HepG2 (cell line): ENCODE data around the gene RPS6KB2. TPM values are rescaled to one million over a fixed set of nuclear protein-coding genes. Genes with fewer than 3 reads are reported as not detected.

Source experiments
- E2F2 ChIP-seq: sonication (generic); formaldehyde crosslinking; IDR thresholded peaks from 2 replicates; pipeline ENCODE4 v1.4.0; 2020; ENCODE audit warnings: missing genetic modification reagents, borderline replicate concordance
- ETV6 ChIP-seq: sonication (generic); formaldehyde crosslinking; conservative IDR thresholded peaks from 2 replicates; pipeline ENCODE4 v1.4.0; 2020; ENCODE audit warnings: missing genetic modification reagents
- FIP1L1 ChIP-seq: fragments of 200-400 bp; formaldehyde crosslinking; IDR thresholded peaks from 2 replicates; pipeline ENCODE4 v1.6.1; 2018; ENCODE audit warnings: low read depth, mild to moderate bottlenecking, low read length, moderate library complexity, borderline replicate concordance; ENCODE audit not compliant: insufficient read depth
- HNF4G ChIP-seq, 2 experiments: sonication (generic) in 1 of 2; formaldehyde crosslinking in 1 of 2; IDR thresholded peaks; 2 replicates each; pipeline versions ENCODE4 v1.4.0 to v1.6.1; 2011 to 2020; ENCODE audit warnings: borderline replicate concordance in 2 of 2, low read depth in 2 of 2, mild to moderate bottlenecking in 2 of 2, low read length in 1 of 2, missing genetic modification reagents in 1 of 2, moderate library complexity in 1 of 2
- HNRNPK ChIP-seq: fragments of 200-400 bp; formaldehyde crosslinking; IDR thresholded peaks from 2 replicates; pipeline ENCODE4 v1.6.1; 2018; ENCODE audit warnings: low read length, low read depth, moderate library complexity, mild to moderate bottlenecking; ENCODE audit not compliant: poor library complexity, severe bottlenecking
- MAFK ChIP-seq, 2 experiments: IDR thresholded peaks in 1 of 2; conservative IDR thresholded peaks in 1 of 2; 2 replicates each; pipeline ENCODE4 v1.6.1; 2011; ENCODE audit warnings: improper control_type of control experiment in 2 of 2, low read length in 2 of 2
- MAZ ChIP-seq, 2 experiments: sonication (generic) in 1 of 2; formaldehyde crosslinking in 1 of 2; IDR thresholded peaks; 2 replicates each; pipeline versions ENCODE4 v1.5.0 to v1.6.1; 2012 to 2020; ENCODE audit warnings: low read depth in 2 of 2, mild to moderate bottlenecking in 2 of 2, borderline replicate concordance in 1 of 2, improper control_type of control experiment in 1 of 2, low read length in 1 of 2, missing genetic modification reagents in 1 of 2, moderate library complexity in 1 of 2
- MED13 ChIP-seq: sonication (generic); formaldehyde crosslinking; IDR thresholded peaks from 2 replicates; pipeline ENCODE4 v1.5.0; 2020; ENCODE audit warnings: missing genetic modification reagents
- NCOR1 ChIP-seq: fragments of 200-600 bp; sonication (generic); IDR thresholded peaks from 2 replicates; pipeline ENCODE4 v1.7.0; 2017; ENCODE audit warnings: antibody characterized with exemption, low read length, borderline replicate concordance
- NFE2L1 ChIP-seq: sonication (generic); formaldehyde crosslinking; IDR thresholded peaks from 2 replicates; pipeline ENCODE4 v1.4.0; 2020; ENCODE audit warnings: missing genetic modification reagents, mild to moderate bottlenecking, borderline replicate concordance
- RARG ChIP-seq: sonication (generic); formaldehyde crosslinking; IDR thresholded peaks from 2 replicates; pipeline ENCODE4 v1.4.0; 2020; ENCODE audit warnings: low read depth, mild to moderate bottlenecking, missing genetic modification reagents
- SRSF1 ChIP-seq: fragments of 200-400 bp; formaldehyde crosslinking; optimal IDR thresholded peaks from 2 replicates; pipeline ENCODE3; 2017; ENCODE audit warnings: mild to moderate bottlenecking, low read depth, low read length, moderate library complexity
- TRAFD1 ChIP-seq: sonication (generic); formaldehyde crosslinking; IDR thresholded peaks from 2 replicates; pipeline ENCODE4 v1.5.1; 2020; ENCODE audit warnings: missing genetic modification reagents, mild to moderate bottlenecking, borderline replicate concordance
- ZBTB42 ChIP-seq: sonication (generic); formaldehyde crosslinking; IDR thresholded peaks from 2 replicates; pipeline ENCODE4 v1.5.0; 2020; ENCODE audit warnings: mild to moderate bottlenecking, missing genetic modification reagents
- ZMYM4 ChIP-seq: sonication (generic); formaldehyde crosslinking; IDR thresholded peaks from 2 replicates; pipeline ENCODE4 v1.8.1; 2023; ENCODE audit warnings: mild to moderate bottlenecking, missing genetic modification reagents
- ZNF136 ChIP-seq: sonication (generic); formaldehyde crosslinking; IDR thresholded peaks from 2 replicates; pipeline ENCODE4 v1.8.1; 2022; ENCODE audit warnings: low read depth, mild to moderate bottlenecking, moderate library complexity, missing genetic modification reagents
- ZNF431 ChIP-seq: sonication (generic); formaldehyde crosslinking; IDR thresholded peaks from 2 replicates; pipeline ENCODE4 v1.9.0; 2022; ENCODE audit warnings: missing genetic modification reagents, low read depth, mild to moderate bottlenecking, borderline replicate concordance
- ZNF44 ChIP-seq: sonication (generic); formaldehyde crosslinking; IDR thresholded peaks from 2 replicates; pipeline ENCODE4 v1.5.1; 2020; ENCODE audit warnings: mild to moderate bottlenecking, missing genetic modification reagents
- ZNF441 ChIP-seq: sonication (generic); formaldehyde crosslinking; IDR thresholded peaks from 2 replicates; pipeline ENCODE4 v1.7.0; 2021; ENCODE audit warnings: missing genetic modification reagents, borderline replicate concordance
- ZNF564 ChIP-seq: sonication (generic); formaldehyde crosslinking; IDR thresholded peaks from 2 replicates; pipeline ENCODE4 v1.8.1; 2023; ENCODE audit warnings: mild to moderate bottlenecking, missing genetic modification reagents
- ZNF576 ChIP-seq: sonication (generic); formaldehyde crosslinking; IDR thresholded peaks from 2 replicates; pipeline ENCODE4 v1.4.0; 2020; ENCODE audit warnings: mild to moderate bottlenecking, missing genetic modification reagents
- ZNF766 ChIP-seq: sonication (generic); formaldehyde crosslinking; IDR thresholded peaks from 2 replicates; pipeline ENCODE4 v1.5.0; 2020; ENCODE audit warnings: missing genetic modification reagents, borderline replicate concordance
- ZNF816 ChIP-seq: sonication (generic); formaldehyde crosslinking; IDR thresholded peaks from 2 replicates; pipeline ENCODE4 v1.8.0; 2022; ENCODE audit warnings: missing genetic modification reagents, mild to moderate bottlenecking, borderline replicate concordance
- ZZZ3 ChIP-seq: sonication (generic); formaldehyde crosslinking; IDR thresholded peaks from 2 replicates; pipeline ENCODE4 v1.4.0; 2020; ENCODE audit warnings: missing genetic modification reagents, mild to moderate bottlenecking, borderline replicate concordance
- polyA plus RNA-seq, 8 experiments: library from polyadenylated mRNA; depleted of rRNA in 3 of 8; stranded (reverse) in 7 of 8; unstranded in 1 of 8; fragments of >200 nt; fragmentation: Illumina TruSeq in 4 of 8; extraction: Trizol in 4 of 8; gene quantifications; 2 replicates each; pipeline versions ENCODE4 v1.2.1 to v1.2.3, GENCODE V29; 2011 to 2016; ENCODE audit warnings: low read depth in 4 of 8, missing spikeins in 1 of 8, mixed read lengths in 1 of 8; ENCODE audit not compliant: insufficient read depth in 1 of 8
- total RNA-seq, 5 experiments: library from RNA; depleted of rRNA; stranded (reverse); fragments of >200 nt; fragmentation: Illumina TruSeq; extraction: Trizol; gene quantifications; 2 replicates each; pipeline ENCODE4 v1.2.3, GENCODE V29; 2016; ENCODE audit warnings: low read depth in 1 of 5

Gene RPS6KB2
- total and polyA plus RNA-seq, 2 of the 13 experiments (the other 11 are each of a cell fraction or from before 2014, with no cell fraction given): 52.9 to 54.8 TPM

GRCh38 chr11:67482827-67483798 lies 54.8 kb downstream of the RPS6KB2 start, which contains the start of gene AIP (continued):
- peak; percentile 88; the same call in 1 of the 2 replicates for TF ChIP-seq ZBTB42 (CRISPR knock-in tag)
- peak; percentile 87; the same call in 1 of the 2 replicates for TF ChIP-seq ZNF431 (CRISPR knock-in tag)
- TF ChIP-seq MAFK (conservative IDR thresholded peaks at IDR 0.05 in 1 of 2, IDR thresholded peaks at IDR 0.05 in 1 of 2; ENCODE audit: low read length in 2 of 2): no peak
- TF ChIP-seq MAZ (IDR thresholded peaks at IDR 0.05; ENCODE audit: borderline replicate concordance, low read depth, low read length): no peak
- TF ChIP-seq MAZ (CRISPR knock-in tag; IDR thresholded peaks at IDR 0.05; ENCODE audit: low read depth): peak; percentile 96
- TF ChIP-seq TRAFD1 (CRISPR knock-in tag): no peak
- TF ChIP-seq ZNF136: peak; percentile 81; the same call in 1 of the 2 replicates
- TF ChIP-seq SRSF1: no peak
- peak; percentile 82 for TF ChIP-seq ZMYM4
- TF ChIP-seq ZNF766 (CRISPR knock-in tag): peak; percentile 98
- no peak for TF ChIP-seq E2F2
- TF ChIP-seq NFE2L1 (CRISPR knock-in tag): no peak; the same call in 1 of the 2 replicates
- peak; percentile 94 for TF ChIP-seq ZNF564 (CRISPR knock-in tag)
- TF ChIP-seq HNRNPK: no peak
- peak; percentile 82 for TF ChIP-seq ZNF44 (CRISPR knock-in tag)
- peak; percentile 71 for TF ChIP-seq HNF4G (IDR thresholded peaks at IDR 0.05; ENCODE audit: borderline replicate concordance, low read depth, low read length)
- TF ChIP-seq HNF4G (CRISPR knock-in tag; IDR thresholded peaks at IDR 0.05; ENCODE audit: borderline replicate concordance, low read depth): peak; percentile 75; the same call in 1 of the 2 replicates
- TF ChIP-seq ZNF576 (CRISPR knock-in tag): 0 out of 2 replicates have a peak, but pooled peaks have one; percentile 56
- TF ChIP-seq ZNF441 (CRISPR knock-in tag): peak; percentile 93
- TF ChIP-seq MED13 (CRISPR knock-in tag): peak; percentile 80; the same call in 1 of the 2 replicates
- peak; percentile 75; the same call in 1 of the 2 replicates for TF ChIP-seq ZZZ3 (CRISPR knock-in tag)
- 0 out of 2 replicates have a peak, but pooled peaks have one; percentile 59 for TF ChIP-seq FIP1L1
- no peak for TF ChIP-seq NCOR1
- peak; percentile 95 for TF ChIP-seq ETV6 (CRISPR knock-in tag)
- peak; percentile 91; the same call in 1 of the 2 replicates for TF ChIP-seq ZNF816 (CRISPR knock-in tag)
- TF ChIP-seq RARG: no peak
